Stomach (tissue), 4 donors: Measurements from ENCODE around the gene PIKFYVE.

Experiments used
- CTCF ChIP-seq, 7 experiments: fragments of 450-650 bp in 4 of 7; fragments of 200-600 bp in 3 of 7; sonication (generic) in 3 of 7; IDR thresholded peaks; one replicate each; pipeline ENCODE4 v1.5.1; 2016 to 2019; ENCODE audit warnings: antibody characterized with exemption in 7 of 7, control low read depth in 2 of 7, mild to moderate bottlenecking in 1 of 7
- POLR2A ChIP-seq, 4 donors: fragments of 450-650 bp; IDR thresholded peaks; one replicate each; pipeline ENCODE4 v1.6.1; 2016; ENCODE audit warnings: antibody characterized with exemption in 4 of 4, control low read depth in 2 of 4, mild to moderate bottlenecking in 1 of 4, moderate library complexity in 1 of 4

GRCh38 chr2:208269091-208269490 is 3.0 kb downstream of the PIKFYVE start:
- TF ChIP-seq POLR2A (IDR thresholded peaks at IDR 0.05) (no peak), CTCF (IDR thresholded peaks at IDR 0.05) (no peak)
